HepG2 (cell line): ENCODE results near the gene AGMO. TPM values are rescaled to one million over a fixed set of nuclear protein-coding genes. Genes with fewer than 3 reads are reported as not detected.
A peak's percentile ranks its signal among the peaks of the same experiment; 100 is the strongest.

Experiments used
- ATAC-seq: fragments of 200-7000 bp; cut with Tn5 transposase; 3 replicates; pipeline ENCODE4 v1.9.1; 2020; ENCODE audit warnings: mild to moderate bottlenecking, moderate library complexity
- BruUV-seq: library from RNA; stranded (reverse); fragments of 400-500 nt; replicated peaks from 2 replicates; lab custom pipeline; 2021; lab: Mats Ljungman, UMichigan
- CTCF ChIA-PET: fragments of 300-600 bp; formaldehyde crosslinking; extraction: SDS; loops from one replicate; lab custom pipeline; 2021; ENCODE audit warnings: low total read pairs, inconsistent platforms, low intra/inter-chr PET ratio; lab: Yijun Ruan, JAX
- POLR2A ChIA-PET: fragments of 350-600 bp; sonication (Branson Sonifier 250); formaldehyde crosslinking; loops from one replicate; lab custom pipeline; 2020; ENCODE audit warnings: antibody characterized with exemption, inconsistent platforms; lab: Yijun Ruan, JAX
- DNase-seq: peaks from one replicate; pipeline ENCODE4 v3.0.0-alpha.2; 2015; ENCODE audit warnings: low spot score
- FAIRE-seq: peaks from 3 replicates; lab custom pipeline; 2011; peaks lifted over from hg19 to GRCh38; lab: Jason Lieb, UNC
- H2AFZ ChIP-seq: one replicate; pipeline ENCODE4 v1.6.1; 2011; ENCODE audit warnings: low read length, inconsistent platforms
- H3K27ac ChIP-seq: fragments of 300-600 bp; 3 replicates; pipeline ENCODE4 v1.8.0; 2011; ENCODE audit warnings: mixed run types, mild to moderate bottlenecking, mixed read lengths, low read length, inconsistent platforms; ENCODE audit not compliant: insufficient read depth; ENCODE audit errors: extremely low read length
- H3K27me3 ChIP-seq, 2 experiments: fragments of 200-600 bp in 1 of 2; 2 replicates in 1 of 2; 3 replicates in 1 of 2; pipeline versions ENCODE4 v1.6.0 to v1.8.0; 2011; ENCODE audit warnings: low read length in 2 of 2, mild to moderate bottlenecking in 2 of 2, moderate library complexity in 2 of 2, inconsistent platforms in 1 of 2; ENCODE audit not compliant: insufficient read depth in 2 of 2, control insufficient read depth in 1 of 2
- H3K36me3 ChIP-seq, 2 experiments: fragments of 200-600 bp in 1 of 2; replicated peaks in 1 of 2; 2 replicates in 1 of 2; 3 replicates in 1 of 2; pipeline versions ENCODE4 v1.5.1 to v1.8.0; 2011; ENCODE audit warnings: low read length in 2 of 2, inconsistent platforms in 1 of 2; ENCODE audit not compliant: insufficient read depth in 2 of 2, control insufficient read depth in 1 of 2
- H3K4me1 ChIP-seq: 2 replicates; pipeline ENCODE4 v1.5.1; 2012; ENCODE audit warnings: low read length, inconsistent platforms; ENCODE audit not compliant: insufficient read depth
- H3K4me2 ChIP-seq: 2 replicates; pipeline ENCODE4 v1.6.0; 2011; ENCODE audit warnings: low read depth, low read length, inconsistent platforms
- H3K4me3 ChIP-seq, 3 experiments: fragments of 200-600 bp in 1 of 3; sonication (generic), shearing (Covaris generic) in 1 of 3; replicated peaks in 1 of 3; 2 replicates each; pipeline ENCODE4 v1.5.1; 2011 to 2016; ENCODE audit warnings: low read length in 3 of 3, inconsistent platforms in 2 of 3, low read depth in 2 of 3, mild to moderate bottlenecking in 2 of 3, control low read depth in 1 of 3, mixed read lengths in 1 of 3; ENCODE audit not compliant: insufficient read depth in 1 of 3
- H3K79me2 ChIP-seq: one replicate; pipeline ENCODE4 v1.6.1; 2011; ENCODE audit warnings: low read length, inconsistent platforms; ENCODE audit not compliant: insufficient read depth
- H3K9ac ChIP-seq: 2 replicates; pipeline ENCODE4 v1.6.0; 2011; ENCODE audit warnings: mild to moderate bottlenecking, low read depth, low read length, inconsistent platforms; ENCODE audit not compliant: insufficient read depth
- H3K9me3 ChIP-seq: 2 replicates; pipeline ENCODE4 v1.5.1; 2012; ENCODE audit warnings: mild to moderate bottlenecking, low read length
- H4K20me1 ChIP-seq: 2 replicates; pipeline ENCODE4 v1.6.0; 2011; ENCODE audit warnings: inconsistent platforms, mild to moderate bottlenecking, low read length, moderate library complexity; ENCODE audit not compliant: insufficient read depth
- ATF7 ChIP-seq, 2 experiments: fragments of 450-650 bp in 1 of 2; sonication (generic) in 1 of 2; formaldehyde crosslinking in 1 of 2; IDR thresholded peaks; 2 replicates each; pipeline versions ENCODE4 v1.4.0 to v1.6.1; 2016 to 2020; ENCODE audit warnings: antibody characterized with exemption in 1 of 2, mild to moderate bottlenecking in 1 of 2, missing genetic modification reagents in 1 of 2
- CBX2 ChIP-seq, 2 experiments: fragments of 200-600 bp in 1 of 2; sonication (generic); formaldehyde crosslinking in 1 of 2; IDR thresholded peaks; 2 replicates each; pipeline versions ENCODE4 v1.7.0 to v1.8.1; 2018 to 2022; ENCODE audit warnings: low read depth in 2 of 2, low read length in 1 of 2, mild to moderate bottlenecking in 1 of 2, missing genetic modification reagents in 1 of 2
- CHCHD3 ChIP-seq: sonication (generic); formaldehyde crosslinking; IDR thresholded peaks from 2 replicates; pipeline ENCODE4 v1.8.0; 2022; ENCODE audit warnings: mild to moderate bottlenecking, missing genetic modification reagents, moderate library complexity
- CREB1 ChIP-seq, 2 experiments: fragments of 450-650 bp in 1 of 2; IDR thresholded peaks; 2 replicates each; pipeline ENCODE4 v1.6.1; 2016 to 2017; ENCODE audit warnings: control low read depth in 1 of 2, mild to moderate bottlenecking in 1 of 2, missing compliant biosample characterization in 1 of 2, missing genetic modification characterization in 1 of 2
- DRAP1 ChIP-seq: IDR thresholded peaks from 2 replicates; pipeline ENCODE4 v1.6.1; 2016; ENCODE audit warnings: missing genetic modification reagents, missing compliant biosample characterization
- FOXP4 ChIP-seq: sonication (generic); formaldehyde crosslinking; IDR thresholded peaks from 2 replicates; pipeline ENCODE4 v1.4.0; 2020; ENCODE audit warnings: missing genetic modification reagents
- MED1 ChIP-seq: sonication (generic); formaldehyde crosslinking; IDR thresholded peaks from 2 replicates; pipeline ENCODE4 v1.4.0; 2020; ENCODE audit warnings: missing genetic modification reagents
- MED8 ChIP-seq: sonication (generic); formaldehyde crosslinking; IDR thresholded peaks from 2 replicates; pipeline ENCODE4 v1.8.1; 2023; ENCODE audit warnings: mild to moderate bottlenecking, missing genetic modification reagents; ENCODE audit not compliant: insufficient replicate concordance
- SALL2 ChIP-seq: sonication (generic); formaldehyde crosslinking; IDR thresholded peaks from 2 replicates; pipeline ENCODE4 v1.8.1; 2023; ENCODE audit warnings: mild to moderate bottlenecking, missing genetic modification reagents, inconsistent platforms
- SRSF4 ChIP-seq: fragments of 200-400 bp; formaldehyde crosslinking; IDR thresholded peaks from one replicate; pipeline ENCODE4 v1.6.1; 2018; ENCODE audit warnings: mild to moderate bottlenecking, low read depth, low read length, moderate library complexity; ENCODE audit not compliant: poor library complexity, severe bottlenecking
- WIZ ChIP-seq: sonication (generic); formaldehyde crosslinking; IDR thresholded peaks from 2 replicates; pipeline ENCODE4 v1.5.1; 2020; ENCODE audit warnings: mild to moderate bottlenecking, missing genetic modification reagents
- WGBS: methylation state at CpG from one replicate; pipeline ENCODE4 v1.1.6; 2017; ENCODE audit warnings: low lambda C conversion rate; 5-methylcytosine and 5-hydroxymethylcytosine counted together
- in situ Hi-C: cut with HindIII; loops from 2 replicates; pipeline ENCODE4 v1.10.0; 2017; ENCODE audit warnings: low pct_unique_long_range_greater_than_20kb; ENCODE audit not compliant: extremely low pct_ligation_motif_present
- intact Hi-C: fragments of 100-400 bp; cut with micrococcal nuclease; formaldehyde crosslinking; loops from one replicate; pipeline ENCODE4 v1.10.0; 2022; ENCODE audit not compliant: unreplicated experiment
- polyA plus RNA-seq, 8 experiments: library from polyadenylated mRNA; depleted of rRNA in 3 of 8; stranded (reverse) in 7 of 8; unstranded in 1 of 8; fragments of >200 nt; fragmentation: Illumina TruSeq in 4 of 8; extraction: Trizol in 4 of 8; gene quantifications; 2 replicates each; pipeline versions ENCODE4 v1.2.1 to v1.2.3, GENCODE V29; 2011 to 2016; ENCODE audit warnings: low read depth in 4 of 8, missing spikeins in 1 of 8, mixed read lengths in 1 of 8; ENCODE audit not compliant: insufficient read depth in 1 of 8
- total RNA-seq, 5 experiments: library from RNA; depleted of rRNA; stranded (reverse); fragments of >200 nt; fragmentation: Illumina TruSeq; extraction: Trizol; gene quantifications; 2 replicates each; pipeline ENCODE4 v1.2.3, GENCODE V29; 2016; ENCODE audit warnings: low read depth in 1 of 5

AGMO gene
- total and polyA plus RNA-seq, 2 of the 13 experiments (the other 11 are each of a cell fraction or from before 2014, with no cell fraction given), result 0.22 to 0.50 TPM

GRCh38 chr7:15560968-15561367, 847 bp downstream of the AGMO start:
- peaks cover 54% of the 10 kb centered on the region for H3K9me3 ChIP-seq
- H3K4me2 ChIP-seq, result 0 out of 2 replicates have a peak overlapping the region, but pooled peaks have one; percentile 53
- H3K4me3 ChIP-seq, result peak overlapping the region in 1 of 3 experiments; percentile 35; a peak in 3 of 6 replicates
- 36% methylated on average over 1 of the region's 1 CpG for WGBS
- H2AFZ ChIP-seq, result no peak overlapping the region
- no peak overlapping the region for H3K27ac ChIP-seq
- H4K20me1 ChIP-seq, result no peaks in the 10 kb centered on the region
- in situ Hi-C loops (no loop called here), intact Hi-C loops (loop anchor here (10.0 kb wide), 1 partner anchor 64 kb away; no protein-coding TSS in a partner anchor)
- BruUV-seq, result no TSS peak
- TF ChIP-seq ATF7 (IDR thresholded peaks at IDR 0.05) (peak; percentile 58), ATF7 (CRISPR knock-in tag; IDR thresholded peaks at IDR 0.05) (no peak), CBX2 (IDR thresholded peaks at IDR 0.05; ENCODE audit: low read depth, low read length) (no peak), CBX2 (CRISPR knock-in tag; IDR thresholded peaks at IDR 0.05; ENCODE audit: low read depth) (no peak)
- ChIA-PET POLR2A (no interaction called here), CTCF (no interaction called here)
- H3K9ac ChIP-seq, result no peak overlapping the region
- ATAC-seq (no peak), DNase-seq (no peak), FAIRE-seq (no peak)
- no peaks in the 10 kb centered on the region for H3K4me1 ChIP-seq
- no peaks in the 10 kb centered on the region for H3K36me3 ChIP-seq
- H3K27me3 ChIP-seq, result no peaks in the 10 kb centered on the region
- no peaks in the 10 kb centered on the region for H3K79me2 ChIP-seq

GRCh38 chr7:15559416-15559928, 2.3 kb downstream of the AGMO start:
- ATAC-seq, result no peak
- POLR2A ChIA-PET, result no interaction called here

More at GRCh38 chr7:15559416-15559928, 2.3 kb downstream of the AGMO start:
- CTCF ChIA-PET, result no interaction called here
- Histone ChIP-seq H3K4me2 (no peak overlapping the region), H4K20me1 (no peaks in the 10 kb centered on the region), H3K27ac (no peak overlapping the region), H3K4me1 (no peaks in the 10 kb centered on the region), H3K9ac (no peak overlapping the region), H3K27me3 (no peaks in the 10 kb centered on the region), H3K79me2 (no peaks in the 10 kb centered on the region), H3K36me3 (no peaks in the 10 kb centered on the region), H3K9me3 (peaks cover 43% of the 10 kb centered on the region), H2AFZ (no peak overlapping the region), H3K4me3 (no peak overlapping the region)
- in situ Hi-C loops (no loop called here), intact Hi-C loops (no loop called here)
- TF ChIP-seq DRAP1 (CRISPR knock-in tag), result no peak
- TF ChIP-seq MED8 (CRISPR knock-in tag), result no peak
- no peak for TF ChIP-seq WIZ (CRISPR knock-in tag)
- TF ChIP-seq SALL2, result no peak
- no peak for TF ChIP-seq SRSF4
- no peak for TF ChIP-seq FOXP4 (CRISPR knock-in tag)
- no peak for TF ChIP-seq CREB1 (IDR thresholded peaks at IDR 0.05)
- no peak for TF ChIP-seq CREB1 (CRISPR knock-in tag; IDR thresholded peaks at IDR 0.05)
- no peak for TF ChIP-seq CHCHD3 (CRISPR knock-in tag)
- no peak for TF ChIP-seq MED1 (CRISPR knock-in tag)
- BruUV-seq, result no TSS peak
- DNase-seq (no peak), FAIRE-seq (no peak)
- WGBS, result 36% methylated on average over 3 of the region's 3 CpGs
